ENCODE measurements around the gene TMEM43.

- TF ChIP-seq CTCF (IDR thresholded peaks at IDR 0.05; ENCODE audit: low read depth, low read length) (no peak), POLR2A (IDR thresholded peaks at IDR 0.05; ENCODE audit: extremely low read depth, insufficient read length) (no peak), MAX (IDR thresholded peaks at IDR 0.05; ENCODE audit: low read depth, low read length) (no peak), MYC (IDR thresholded peaks at IDR 0.05; ENCODE audit: low read depth, low read length) (no peak)
Observed at GRCh38 chr3:14161282-14161681, 36.4 kb downstream of the TMEM43 start.

Data from NB4 (cell line).